IMR-90 (cell line): ENCODE data around the gene ZDHHC3. TPM values are rescaled to one million over a fixed set of nuclear protein-coding genes. Genes with fewer than 3 reads are reported as not detected.

Experiments used
- ATAC-seq: fragments of 200-7000 bp; cut with Tn5 transposase; 2 replicates; pipeline ENCODE4 v1.9.1; 2020; ENCODE audit warnings: low read depth, mild to moderate bottlenecking, moderate library complexity
- BruUV-seq: library from RNA; stranded (reverse); fragments of 400-500 nt; replicated peaks from 2 replicates; lab custom pipeline; 2021; lab: Mats Ljungman, UMichigan
- CTCF ChIA-PET: fragments of 300-600 bp; formaldehyde crosslinking; extraction: SDS; loops from one replicate; lab custom pipeline; 2021; ENCODE audit warnings: antibody characterized with exemption; lab: Yijun Ruan, JAX
- POLR2A ChIA-PET: fragments of 300-600 bp; sonication (Branson Sonifier 250); formaldehyde crosslinking; loops from one replicate; lab custom pipeline; 2022; ENCODE audit warnings: antibody characterized with exemption; ENCODE audit not compliant: unreplicated experiment; lab: Charles Lee
- DNase-seq: peaks from one replicate; pipeline ENCODE4 v3.0.0; 2013
- H2AFZ ChIP-seq: replicated peaks from 2 replicates; pipeline ENCODE3; 2013; ENCODE audit warnings: low read length, mild to moderate bottlenecking; ENCODE audit not compliant: poor library complexity
- H2AK5ac ChIP-seq: 2 replicates; pipeline ENCODE4 v1.6.1; 2013; ENCODE audit warnings: low read depth, low read length, inconsistent platforms
- H2AK9ac ChIP-seq: replicated peaks from 2 replicates; pipeline ENCODE3; 2013; ENCODE audit warnings: mild to moderate bottlenecking, low read depth, low read length, moderate library complexity; ENCODE audit not compliant: poor library complexity
- H2BK120ac ChIP-seq: 2 replicates; pipeline ENCODE4 v1.6.1; 2013; ENCODE audit warnings: low read depth, low read length, inconsistent platforms
- H2BK15ac ChIP-seq: 3 replicates; pipeline ENCODE4 v1.6.1; 2013; ENCODE audit warnings: low read depth, low read length, inconsistent platforms
- H2BK20ac ChIP-seq: 2 replicates; pipeline ENCODE4 v1.6.1; 2013; ENCODE audit warnings: low read depth, mild to moderate bottlenecking, inconsistent platforms, low read length, moderate library complexity
- H2BK5ac ChIP-seq: 2 replicates; pipeline ENCODE4 v1.6.1; 2013; ENCODE audit warnings: mild to moderate bottlenecking, low read depth, low read length, inconsistent platforms; ENCODE audit not compliant: poor library complexity, severe bottlenecking
- H3K14ac ChIP-seq: replicated peaks from 2 replicates; pipeline ENCODE4 v1.6.1; 2013; ENCODE audit warnings: low read depth, low read length, inconsistent platforms
- H3K18ac ChIP-seq: 2 replicates; pipeline ENCODE4 v1.6.1; 2013; ENCODE audit warnings: low read depth, low read length, control low read depth
- H3K23ac ChIP-seq: 2 replicates; pipeline ENCODE4 v1.6.1; 2013; ENCODE audit warnings: low read depth, low read length, inconsistent platforms
- H3K27ac ChIP-seq: 2 replicates; pipeline ENCODE4 v1.5.1; 2013; ENCODE audit warnings: mild to moderate bottlenecking, control low read depth, low read length; ENCODE audit not compliant: insufficient read depth
- H3K27me3 ChIP-seq: 2 replicates; pipeline ENCODE4 v1.6.1; 2013; ENCODE audit warnings: low read length; ENCODE audit not compliant: control insufficient read depth, insufficient read depth
- H3K36me3 ChIP-seq: 2 replicates; pipeline ENCODE4 v1.6.1; 2013; ENCODE audit warnings: low read length, mixed read lengths; ENCODE audit not compliant: control insufficient read depth, insufficient read depth
- H3K4ac ChIP-seq: 2 replicates; pipeline ENCODE4 v1.6.1; 2013; ENCODE audit warnings: low read depth, low read length, inconsistent platforms
- H3K4me1 ChIP-seq: 2 replicates; pipeline ENCODE4 v1.6.1; 2013; ENCODE audit warnings: low read length, mixed read lengths; ENCODE audit not compliant: control insufficient read depth, insufficient read depth
- H3K4me2 ChIP-seq: 2 replicates; pipeline ENCODE4 v1.6.1; 2013; ENCODE audit warnings: low read depth, mild to moderate bottlenecking, control low read depth, low read length, moderate library complexity
- H3K4me3 ChIP-seq: 2 replicates; pipeline ENCODE4 v1.5.1; 2013; ENCODE audit warnings: low read depth, mild to moderate bottlenecking, control low read depth, low read length, moderate library complexity; ENCODE audit not compliant: insufficient read depth
- H3K56ac ChIP-seq: 2 replicates; pipeline ENCODE4 v1.6.1; 2013; ENCODE audit warnings: low read length, inconsistent platforms; ENCODE audit not compliant: insufficient read depth; ENCODE audit errors: extremely low read depth
- H3K79me1 ChIP-seq, 2 experiments: 2 replicates each; pipeline ENCODE4 v1.6.1; 2013; ENCODE audit warnings: low read length in 2 of 2, inconsistent platforms in 1 of 2, low read depth in 1 of 2
- H3K9ac ChIP-seq: 2 replicates; pipeline ENCODE4 v1.6.1; 2013; ENCODE audit warnings: low read depth, low read length, control low read depth
- H3K9me1 ChIP-seq: 2 replicates; pipeline ENCODE4 v1.6.1; 2013; ENCODE audit warnings: low read length, inconsistent platforms; ENCODE audit not compliant: insufficient read depth
- H3K9me3 ChIP-seq: 2 replicates; pipeline ENCODE4 v1.6.1; 2013; ENCODE audit warnings: low read length; ENCODE audit not compliant: control insufficient read depth, insufficient read depth
- H4K20me1 ChIP-seq: 2 replicates; pipeline ENCODE4 v1.6.1; 2013; ENCODE audit warnings: low read length, inconsistent platforms; ENCODE audit not compliant: insufficient read depth
- H4K5ac ChIP-seq: 2 replicates; pipeline ENCODE4 v1.6.1; 2013; ENCODE audit warnings: mild to moderate bottlenecking, low read depth, low read length, control low read depth
- H4K8ac ChIP-seq, 2 experiments: 2 replicates each; pipeline ENCODE4 v1.6.1; 2013; ENCODE audit warnings: low read depth in 2 of 2, low read length in 2 of 2, control low read depth in 1 of 2, inconsistent platforms in 1 of 2
- H4K91ac ChIP-seq: 2 replicates; pipeline ENCODE4 v1.6.1; 2013; ENCODE audit warnings: low read depth, low read length, inconsistent platforms; ENCODE audit not compliant: insufficient read depth
- BHLHE40 ChIP-seq: fragments of 150-350 bp; IDR thresholded peaks from 2 replicates; pipeline ENCODE4 v1.6.1; 2016; ENCODE audit warnings: mild to moderate bottlenecking, low read depth, low read length
- CHD1 ChIP-seq: IDR thresholded peaks from 2 replicates; pipeline ENCODE4 v1.6.1; 2012; ENCODE audit warnings: low read depth, low read length, improper control_type of control experiment
- FOS ChIP-seq: fragments of 150-350 bp; IDR thresholded peaks from 2 replicates; pipeline ENCODE4 v1.6.1; 2016; ENCODE audit warnings: low read depth, low read length
- MAZ ChIP-seq: IDR thresholded peaks from 2 replicates; pipeline ENCODE4 v1.6.1; 2012; ENCODE audit warnings: low read depth, mild to moderate bottlenecking, low read length, improper control_type of control experiment, moderate library complexity, borderline replicate concordance
- NFE2L2 ChIP-seq: fragments of 150-350 bp; IDR thresholded peaks from 2 replicates; pipeline ENCODE4 v1.6.1; 2016; ENCODE audit warnings: low read depth, mild to moderate bottlenecking, low read length
- POLR2A ChIP-seq: IDR thresholded peaks from 2 replicates; pipeline ENCODE4 v1.6.1; 2012; ENCODE audit warnings: mild to moderate bottlenecking, low read depth, low read length
- RAD21 ChIP-seq: IDR thresholded peaks from 2 replicates; pipeline ENCODE4 v1.6.1; 2012; ENCODE audit warnings: low read length, improper control_type of control experiment
- RCOR1 ChIP-seq: IDR thresholded peaks from 2 replicates; pipeline ENCODE4 v1.6.1; 2012; ENCODE audit warnings: mild to moderate bottlenecking, low read length, improper control_type of control experiment; ENCODE audit not compliant: insufficient replicate concordance
- SMC3 ChIP-seq: fragments of 150-350 bp; IDR thresholded peaks from 2 replicates; pipeline ENCODE4 v1.6.1; 2016; ENCODE audit warnings: low read depth, mild to moderate bottlenecking, antibody characterized with exemption, low read length, moderate library complexity
- WGBS, 2 experiments: methylation state at CpG; one replicate each; pipeline versions ENCODE4 v1.1.5 to v1.1.7; 2013; ENCODE audit warnings: missing lambda C conversion rate in 2 of 2; ENCODE audit not compliant: insufficient read length in 1 of 2; ENCODE audit errors: extremely low coverage in 2 of 2; 5-methylcytosine and 5-hydroxymethylcytosine counted together
- dilution Hi-C: fragments of 300-500 bp; cut with HindIII; formaldehyde crosslinking; loops from one replicate; pipeline ENCODE4 v1.14.3; 2018; ENCODE audit warnings: low sequenced_read_pairs; ENCODE audit not compliant: unreplicated experiment
- in situ Hi-C: fragments of 300-500 bp; cut with MboI; formaldehyde crosslinking; loops from 3 replicates; pipeline ENCODE4 v1.14.3; 2019; ENCODE audit warnings: low sequenced_read_pairs, inconsistent platforms, mixed read lengths
- intact Hi-C: fragments of 100-400 bp; cut with micrococcal nuclease; formaldehyde crosslinking; loops from 2 replicates; pipeline ENCODE4 v1.10.0; 2022
- polyA plus RNA-seq, 3 experiments: library from polyadenylated mRNA; depleted of rRNA; stranded (reverse); fragments of >200 nt; gene quantifications; 2 replicates each; pipeline ENCODE4 v1.2.3, GENCODE V29; 2012; ENCODE audit warnings: low replicate concordance in 1 of 3
- total RNA-seq: library from RNA; depleted of rRNA; stranded (reverse); fragments of >200 nt; gene quantifications from 2 replicates; pipeline ENCODE4 v1.2.3, GENCODE V29; 2012

Gene ZDHHC3
- total and polyA plus RNA-seq, 2 of the 4 experiments (the other 2 are of a cell fraction): 57.7 to 59.6 TPM

DNA sequence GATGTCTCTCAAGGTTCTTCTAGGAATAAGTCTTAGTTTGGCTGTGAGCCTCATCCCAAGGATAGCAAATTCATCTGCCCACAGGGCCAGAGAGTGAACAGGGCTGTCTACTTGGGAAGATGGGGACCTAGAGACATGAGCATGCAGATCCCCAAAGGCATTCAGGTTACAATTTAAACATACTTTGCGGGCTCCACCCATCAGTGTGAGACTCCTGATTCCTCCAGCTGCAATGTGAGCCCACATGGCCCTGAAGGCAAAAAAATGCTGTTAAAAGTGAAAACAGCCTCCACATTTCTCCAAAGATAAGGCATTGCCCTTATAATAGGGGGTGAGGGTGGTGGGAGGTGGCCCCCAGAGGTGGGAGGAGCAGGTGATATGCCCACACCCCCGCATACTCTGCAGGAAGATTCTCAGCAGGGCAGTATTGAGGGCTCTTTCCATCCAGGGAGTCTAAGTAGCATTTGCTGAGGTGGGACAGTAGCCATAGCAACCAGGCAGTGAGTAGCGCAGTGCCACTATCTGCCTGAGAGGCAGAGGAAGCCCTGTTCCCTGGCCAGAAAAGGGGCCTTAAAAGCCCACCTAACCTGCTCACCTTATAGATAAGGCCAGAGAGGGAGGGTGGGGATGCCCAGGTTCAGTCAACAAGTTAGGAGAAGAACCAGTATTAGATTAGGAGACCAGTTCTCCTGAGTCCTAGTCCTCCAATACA is 70.4 kb downstream of the ZDHHC3 start:
- intact Hi-C loops: no loop called here
- ATAC-seq: no peak

More for the DNA sequence above, 70.4 kb downstream of the ZDHHC3 start:
- H3K4me1 ChIP-seq: no peaks in the 10 kb centered on the region
- dilution Hi-C loops (no loop called here), in situ Hi-C loops (loop anchor here (10.0 kb wide), 1 partner anchor 371 kb away; no protein-coding TSS in a partner anchor)
- H3K4ac ChIP-seq: no peak overlapping the region
- H2AK9ac ChIP-seq: no peak overlapping the region
- no peak overlapping the region for H3K9ac ChIP-seq
- no peak overlapping the region for H2BK20ac ChIP-seq
- no peak overlapping the region for H2AK5ac ChIP-seq
- BruUV-seq: no TSS peak
- no peak overlapping the region for H2BK120ac ChIP-seq
- H3K27ac ChIP-seq: no peak overlapping the region
- H3K56ac ChIP-seq: no peak overlapping the region
- H3K79me1 ChIP-seq: no peaks in the 10 kb centered on the region
- no peak overlapping the region for H3K4me3 ChIP-seq
- no peak overlapping the region for H2AFZ ChIP-seq
- TF ChIP-seq BHLHE40 (no peak), FOS (no peak), MAZ (no peak), NFE2L2 (no peak), RCOR1 (no peak), POLR2A (no peak), RAD21 (no peak), CHD1 (no peak), SMC3 (no peak)
- H3K14ac ChIP-seq: no peak overlapping the region
- H3K36me3 ChIP-seq: no peaks in the 10 kb centered on the region
- CTCF ChIA-PET: no interaction called here
- no peaks in the 10 kb centered on the region for H4K20me1 ChIP-seq
- WGBS, 2 experiments: no CpG with 5 or more reads among the region's 3 CpGs
- no peak for DNase-seq
- H2BK15ac ChIP-seq: no peak overlapping the region
- H3K9me3 ChIP-seq: no peaks in the 10 kb centered on the region
- no peak overlapping the region for H4K5ac ChIP-seq
- no peaks in the 10 kb centered on the region for H3K9me1 ChIP-seq
- H2BK5ac ChIP-seq: no peak overlapping the region
- no peak overlapping the region for H3K18ac ChIP-seq
- H4K8ac ChIP-seq: no peak overlapping the region
- POLR2A ChIA-PET: no interaction called here
- no peak overlapping the region for H3K4me2 ChIP-seq
- H3K27me3 ChIP-seq: peaks cover 3% of the 10 kb centered on the region; the same call in 1 of the 2 replicates
- no peak overlapping the region for H3K23ac ChIP-seq
- no peak overlapping the region for H4K91ac ChIP-seq
